ENCODE data around the gene C6orf62.
"Not testable (repeated sequence)": the region's sequence is repeated elsewhere in the genome, so short reads cannot be mapped to it uniquely, and the experiment has no call there.

The C6orf62 gene

GRCh38 chr6:24683297-24684296 lies 35.4 kb downstream of the C6orf62 start:
- Histone ChIP-seq H2BK5ac (ENCODE audit: low read length) (no peak overlapping the region), H3K4me3 (ENCODE audit: low read length in 2 of 2) (no peak overlapping the region), H4K8ac (ENCODE audit: low read depth, low read length) (no peak overlapping the region), H2BK15ac (ENCODE audit: low read length) (no peak overlapping the region), H3K18ac (ENCODE audit: low read length) (no peak overlapping the region), H3K27me3 (ENCODE audit: control insufficient read depth in 3 of 3, insufficient read depth in 3 of 3, low read depth in 1 of 3, low read length in 3 of 3) (no peaks in the 10 kb centered on the region), H3K4me2 (ENCODE audit: insufficient read depth, low read length, poor library complexity, severe bottlenecking) (no peak overlapping the region), H3K4ac (ENCODE audit: low read length) (no peak overlapping the region), H2AK5ac (ENCODE audit: low read depth, low read length) (no peak overlapping the region), H3K9ac (ENCODE audit: low read depth, low read length, poor library complexity) (no peak overlapping the region), H3K27ac (replicated peaks; ENCODE audit: low read length) (no peak overlapping the region), H2AFZ (ENCODE audit: low read length) (no peak overlapping the region), H3K23ac (ENCODE audit: low read depth, low read length, poor library complexity) (no peak overlapping the region), H2BK120ac (ENCODE audit: low read depth, low read length) (no peak overlapping the region), H3K14ac (ENCODE audit: low read length) (no peak overlapping the region), H3K4me1 (ENCODE audit: control insufficient read depth in 2 of 2, insufficient read depth in 1 of 2, low read depth in 1 of 2, low read length in 2 of 2) (peaks cover 0 to 5% of the 10 kb centered on the region in 2 donors), H3K79me1 (ENCODE audit: low read depth, low read length) (no peaks in the 10 kb centered on the region), H3K36me3 (replicated peaks in 1 of 2; ENCODE audit: control insufficient read depth in 2 of 2, insufficient read depth in 2 of 2, low read length in 2 of 2) (peaks cover 0 to 4% of the 10 kb centered on the region in 2 donors), H4K91ac (ENCODE audit: low read depth, low read length, poor library complexity) (no peak overlapping the region), H3K9me3 (replicated peaks in 1 of 2; ENCODE audit: control insufficient read depth in 2 of 2, insufficient read depth in 1 of 2, low read depth in 1 of 2, low read length in 2 of 2) (no peaks in the 10 kb centered on the region), H2BK12ac (ENCODE audit: low read length) (no peak overlapping the region)
- DNase-seq (ENCODE audit: low spot score) = no peak
- no CpG with 5 or more reads among the region's 12 CpGs for WGBS, 2 donors (ENCODE audit: extremely low coverage in 2 of 2, insufficient read length in 2 of 2, insufficient replicate concordance in 1 of 2)

- WGBS, 2 donors (ENCODE audit: extremely low coverage in 2 of 2, insufficient read length in 2 of 2, insufficient replicate concordance in 1 of 2) = no CpG with 5 or more reads among the region's 7 CpGs
Measured at GRCh38 chr6:24680582-24680981, 38.4 kb downstream of the C6orf62 start.

GRCh38 chr6:24678792-24679352 lies 40.1 kb downstream of the C6orf62 start:
- not testable (repeated sequence) for H4K8ac ChIP-seq (ENCODE audit: low read depth, low read length); H4K91ac ChIP-seq (ENCODE audit: low read depth, low read length, poor library complexity); H2AFZ ChIP-seq (ENCODE audit: low read length); H3K4me3 ChIP-seq (ENCODE audit: low read length in 2 of 2); H3K14ac ChIP-seq (ENCODE audit: low read length); H2BK12ac ChIP-seq (ENCODE audit: low read length); H3K23ac ChIP-seq (ENCODE audit: low read depth, low read length, poor library complexity); H3K18ac ChIP-seq (ENCODE audit: low read length); DNase-seq (ENCODE audit: low spot score); H3K27me3 ChIP-seq (ENCODE audit: control insufficient read depth in 3 of 3, insufficient read depth in 3 of 3, low read depth in 1 of 3, low read length in 3 of 3); H2BK5ac ChIP-seq (ENCODE audit: low read length); H2AK5ac ChIP-seq (ENCODE audit: low read depth, low read length); H2BK15ac ChIP-seq (ENCODE audit: low read length); H2BK120ac ChIP-seq (ENCODE audit: low read depth, low read length); H3K9me3 ChIP-seq (replicated peaks in 1 of 2; ENCODE audit: control insufficient read depth in 2 of 2, insufficient read depth in 1 of 2, low read depth in 1 of 2, low read length in 2 of 2); H3K9ac ChIP-seq (ENCODE audit: low read depth, low read length, poor library complexity); H3K4ac ChIP-seq (ENCODE audit: low read length); H3K36me3 ChIP-seq (replicated peaks in 1 of 2; ENCODE audit: control insufficient read depth in 2 of 2, insufficient read depth in 2 of 2, low read length in 2 of 2); H3K79me1 ChIP-seq (ENCODE audit: low read depth, low read length); H3K27ac ChIP-seq (replicated peaks; ENCODE audit: low read length); H3K4me1 ChIP-seq (ENCODE audit: control insufficient read depth in 2 of 2, insufficient read depth in 1 of 2, low read depth in 1 of 2, low read length in 2 of 2); H3K4me2 ChIP-seq (ENCODE audit: insufficient read depth, low read length, poor library complexity, severe bottlenecking)
- no CpG with 5 or more reads among the region's 11 CpGs for WGBS, 2 donors (ENCODE audit: extremely low coverage in 2 of 2, insufficient read length in 2 of 2, insufficient replicate concordance in 1 of 2)

More at GRCh38 chr6:24680582-24680981, 38.4 kb downstream of the C6orf62 start:
- no peak overlapping the region for H2AK5ac ChIP-seq (ENCODE audit: low read depth, low read length)
- no peak overlapping the region for H3K27ac ChIP-seq (replicated peaks; ENCODE audit: low read length)
- no peak overlapping the region for H2AFZ ChIP-seq (ENCODE audit: low read length)
- no peak overlapping the region for H3K9ac ChIP-seq (ENCODE audit: low read depth, low read length, poor library complexity)
- H3K4ac ChIP-seq (ENCODE audit: low read length) = no peak overlapping the region
- no peak for DNase-seq (ENCODE audit: low spot score)
- no peak overlapping the region for H3K4me2 ChIP-seq (ENCODE audit: insufficient read depth, low read length, poor library complexity, severe bottlenecking)
- no peak overlapping the region for H2BK120ac ChIP-seq (ENCODE audit: low read depth, low read length)
- H4K8ac ChIP-seq (ENCODE audit: low read depth, low read length) = no peak overlapping the region
- H3K18ac ChIP-seq (ENCODE audit: low read length) = no peak overlapping the region
- peaks cover 0 to 5% of the 10 kb centered on the region in 2 donors for H3K4me1 ChIP-seq (ENCODE audit: control insufficient read depth in 2 of 2, insufficient read depth in 1 of 2, low read depth in 1 of 2, low read length in 2 of 2)
- no peak overlapping the region for H2BK15ac ChIP-seq (ENCODE audit: low read length)
- no peak overlapping the region for H3K23ac ChIP-seq (ENCODE audit: low read depth, low read length, poor library complexity)
- H3K9me3 ChIP-seq (replicated peaks in 1 of 2; ENCODE audit: control insufficient read depth in 2 of 2, insufficient read depth in 1 of 2, low read depth in 1 of 2, low read length in 2 of 2) = no peaks in the 10 kb centered on the region
- no peak overlapping the region for H2BK12ac ChIP-seq (ENCODE audit: low read length)
- H3K27me3 ChIP-seq (ENCODE audit: control insufficient read depth in 3 of 3, insufficient read depth in 3 of 3, low read depth in 1 of 3, low read length in 3 of 3) = no peaks in the 10 kb centered on the region
- H3K4me3 ChIP-seq (ENCODE audit: low read length in 2 of 2) = no peak overlapping the region
- no peaks in the 10 kb centered on the region for H3K79me1 ChIP-seq (ENCODE audit: low read depth, low read length)
- H3K36me3 ChIP-seq (replicated peaks in 1 of 2; ENCODE audit: control insufficient read depth in 2 of 2, insufficient read depth in 2 of 2, low read length in 2 of 2) = no peaks in the 10 kb centered on the region
- no peak overlapping the region for H4K91ac ChIP-seq (ENCODE audit: low read depth, low read length, poor library complexity)
- H2BK5ac ChIP-seq (ENCODE audit: low read length) = no peak overlapping the region
- no peak overlapping the region for H3K14ac ChIP-seq (ENCODE audit: low read length)

GRCh38 chr6:24673625-24674024 lies 45.3 kb downstream of the C6orf62 start:
- H3K79me1 ChIP-seq (ENCODE audit: low read depth, low read length) = no peaks in the 10 kb centered on the region
- H3K36me3 ChIP-seq (replicated peaks in 1 of 2; ENCODE audit: control insufficient read depth in 2 of 2, insufficient read depth in 2 of 2, low read length in 2 of 2) = no peaks in the 10 kb centered on the region
- no peak overlapping the region for H2BK120ac ChIP-seq (ENCODE audit: low read depth, low read length)
- no peak overlapping the region for H2AFZ ChIP-seq (ENCODE audit: low read length)
- H2BK12ac ChIP-seq (ENCODE audit: low read length) = no peak overlapping the region
- no peak overlapping the region for H2AK5ac ChIP-seq (ENCODE audit: low read depth, low read length)
- no peak overlapping the region for H3K14ac ChIP-seq (ENCODE audit: low read length)
- no peak overlapping the region for H3K4ac ChIP-seq (ENCODE audit: low read length)
- no CpG with 5 or more reads among the region's 2 CpGs for WGBS, 2 donors (ENCODE audit: extremely low coverage in 2 of 2, insufficient read length in 2 of 2, insufficient replicate concordance in 1 of 2)
- H4K8ac ChIP-seq (ENCODE audit: low read depth, low read length) = no peak overlapping the region
- no peak overlapping the region for H3K9ac ChIP-seq (ENCODE audit: low read depth, low read length, poor library complexity)
- no peak overlapping the region for H3K27ac ChIP-seq (replicated peaks; ENCODE audit: low read length)
- H3K27me3 ChIP-seq (ENCODE audit: control insufficient read depth in 3 of 3, insufficient read depth in 3 of 3, low read depth in 1 of 3, low read length in 3 of 3) = no peaks in the 10 kb centered on the region
- H3K23ac ChIP-seq (ENCODE audit: low read depth, low read length, poor library complexity) = no peak overlapping the region
- no peak overlapping the region for H3K18ac ChIP-seq (ENCODE audit: low read length)
- H3K9me3 ChIP-seq (replicated peaks in 1 of 2; ENCODE audit: control insufficient read depth in 2 of 2, insufficient read depth in 1 of 2, low read depth in 1 of 2, low read length in 2 of 2) = peaks cover 1 to 38% of the 10 kb centered on the region in 2 donors
- DNase-seq (ENCODE audit: low spot score) = no peak
- no peak overlapping the region for H3K4me3 ChIP-seq (ENCODE audit: low read length in 2 of 2)
- no peak overlapping the region for H4K91ac ChIP-seq (ENCODE audit: low read depth, low read length, poor library complexity)
- no peak overlapping the region for H3K4me2 ChIP-seq (ENCODE audit: insufficient read depth, low read length, poor library complexity, severe bottlenecking)
- H3K4me1 ChIP-seq (ENCODE audit: control insufficient read depth in 2 of 2, insufficient read depth in 1 of 2, low read depth in 1 of 2, low read length in 2 of 2) = no peaks in the 10 kb centered on the region
- no peak overlapping the region for H2BK15ac ChIP-seq (ENCODE audit: low read length)
- H2BK5ac ChIP-seq (ENCODE audit: low read length) = no peak overlapping the region
